ENCODE data around the gene THAP7. TPM values are rescaled to one million over a fixed set of nuclear protein-coding genes. Genes with fewer than 3 reads are reported as not detected.
A peak's percentile ranks its signal among the peaks of the same experiment; 100 is the strongest.

THAP7 gene
- total and polyA plus RNA-seq, 2 of the 13 experiments (the other 11 are each of a cell fraction or from before 2014, with no cell fraction given): 13.0 to 25.5 TPM

- no peaks in the 10 kb centered on the region for H3K36me3 ChIP-seq (replicated peaks in 1 of 2; ENCODE audit: control insufficient read depth in 1 of 2, insufficient read depth in 2 of 2, low read length in 2 of 2)
- 91% methylated on average over 2 of the region's 10 CpGs for WGBS (ENCODE audit: low lambda C conversion rate)
Measured at GRCh38 chr22:21022507-21022906, 20.6 kb upstream of the THAP7 start.

More at GRCh38 chr22:21022507-21022906, 20.6 kb upstream of the THAP7 start:
- TF ChIP-seq, protein P1, sequence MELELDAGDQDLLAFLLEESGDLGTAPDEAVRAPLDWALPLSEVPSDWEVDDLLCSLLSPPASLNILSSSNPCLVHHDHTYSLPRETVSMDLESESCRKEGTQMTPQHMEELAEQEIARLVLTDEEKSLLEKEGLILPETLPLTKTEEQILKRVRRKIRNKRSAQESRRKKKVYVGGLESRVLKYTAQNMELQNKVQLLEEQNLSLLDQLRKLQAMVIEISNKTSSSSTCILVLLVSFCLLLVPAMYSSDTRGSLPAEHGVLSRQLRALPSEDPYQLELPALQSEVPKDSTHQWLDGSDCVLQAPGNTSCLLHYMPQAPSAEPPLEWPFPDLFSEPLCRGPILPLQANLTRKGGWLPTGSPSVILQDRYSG (CRISPR knock-in tag; IDR thresholded peaks at IDR 0.05): no peak
- no peak for TF ChIP-seq NCOA5 (CRISPR knock-in tag; IDR thresholded peaks at IDR 0.05)
- TF ChIP-seq ZNF350 (CRISPR knock-in tag; IDR thresholded peaks at IDR 0.05; ENCODE audit: borderline replicate concordance, low read depth): no peak
- no peak for TF ChIP-seq MED1 (CRISPR knock-in tag; IDR thresholded peaks at IDR 0.05)
- TF ChIP-seq KLF15 (CRISPR knock-in tag; IDR thresholded peaks at IDR 0.05; ENCODE audit: borderline replicate concordance): no peak
- TF ChIP-seq BHLHE40 (IDR thresholded peaks at IDR 0.05; ENCODE audit: low read length): no peak
- TF ChIP-seq FOXK2 (IDR thresholded peaks at IDR 0.05): no peak
- TF ChIP-seq ZNF558 (CRISPR knock-in tag; IDR thresholded peaks at IDR 0.05; ENCODE audit: borderline replicate concordance): no peak
- no peak for TF ChIP-seq IKZF1 (IDR thresholded peaks at IDR 0.05)
- TF ChIP-seq, protein P2, sequence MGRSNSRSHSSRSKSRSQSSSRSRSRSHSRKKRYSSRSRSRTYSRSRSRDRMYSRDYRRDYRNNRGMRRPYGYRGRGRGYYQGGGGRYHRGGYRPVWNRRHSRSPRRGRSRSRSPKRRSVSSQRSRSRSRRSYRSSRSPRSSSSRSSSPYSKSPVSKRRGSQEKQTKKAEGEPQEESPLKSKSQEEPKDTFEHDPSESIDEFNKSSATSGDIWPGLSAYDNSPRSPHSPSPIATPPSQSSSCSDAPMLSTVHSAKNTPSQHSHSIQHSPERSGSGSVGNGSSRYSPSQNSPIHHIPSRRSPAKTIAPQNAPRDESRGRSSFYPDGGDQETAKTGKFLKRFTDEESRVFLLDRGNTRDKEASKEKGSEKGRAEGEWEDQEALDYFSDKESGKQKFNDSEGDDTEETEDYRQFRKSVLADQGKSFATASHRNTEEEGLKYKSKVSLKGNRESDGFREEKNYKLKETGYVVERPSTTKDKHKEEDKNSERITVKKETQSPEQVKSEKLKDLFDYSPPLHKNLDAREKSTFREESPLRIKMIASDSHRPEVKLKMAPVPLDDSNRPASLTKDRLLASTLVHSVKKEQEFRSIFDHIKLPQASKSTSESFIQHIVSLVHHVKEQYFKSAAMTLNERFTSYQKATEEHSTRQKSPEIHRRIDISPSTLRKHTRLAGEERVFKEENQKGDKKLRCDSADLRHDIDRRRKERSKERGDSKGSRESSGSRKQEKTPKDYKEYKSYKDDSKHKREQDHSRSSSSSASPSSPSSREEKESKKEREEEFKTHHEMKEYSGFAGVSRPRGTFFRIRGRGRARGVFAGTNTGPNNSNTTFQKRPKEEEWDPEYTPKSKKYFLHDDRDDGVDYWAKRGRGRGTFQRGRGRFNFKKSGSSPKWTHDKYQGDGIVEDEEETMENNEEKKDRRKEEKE (IDR thresholded peaks at IDR 0.05): no peak
- TF ChIP-seq SP4 (CRISPR knock-in tag; IDR thresholded peaks at IDR 0.05): no peak
- TF ChIP-seq, protein P3, sequence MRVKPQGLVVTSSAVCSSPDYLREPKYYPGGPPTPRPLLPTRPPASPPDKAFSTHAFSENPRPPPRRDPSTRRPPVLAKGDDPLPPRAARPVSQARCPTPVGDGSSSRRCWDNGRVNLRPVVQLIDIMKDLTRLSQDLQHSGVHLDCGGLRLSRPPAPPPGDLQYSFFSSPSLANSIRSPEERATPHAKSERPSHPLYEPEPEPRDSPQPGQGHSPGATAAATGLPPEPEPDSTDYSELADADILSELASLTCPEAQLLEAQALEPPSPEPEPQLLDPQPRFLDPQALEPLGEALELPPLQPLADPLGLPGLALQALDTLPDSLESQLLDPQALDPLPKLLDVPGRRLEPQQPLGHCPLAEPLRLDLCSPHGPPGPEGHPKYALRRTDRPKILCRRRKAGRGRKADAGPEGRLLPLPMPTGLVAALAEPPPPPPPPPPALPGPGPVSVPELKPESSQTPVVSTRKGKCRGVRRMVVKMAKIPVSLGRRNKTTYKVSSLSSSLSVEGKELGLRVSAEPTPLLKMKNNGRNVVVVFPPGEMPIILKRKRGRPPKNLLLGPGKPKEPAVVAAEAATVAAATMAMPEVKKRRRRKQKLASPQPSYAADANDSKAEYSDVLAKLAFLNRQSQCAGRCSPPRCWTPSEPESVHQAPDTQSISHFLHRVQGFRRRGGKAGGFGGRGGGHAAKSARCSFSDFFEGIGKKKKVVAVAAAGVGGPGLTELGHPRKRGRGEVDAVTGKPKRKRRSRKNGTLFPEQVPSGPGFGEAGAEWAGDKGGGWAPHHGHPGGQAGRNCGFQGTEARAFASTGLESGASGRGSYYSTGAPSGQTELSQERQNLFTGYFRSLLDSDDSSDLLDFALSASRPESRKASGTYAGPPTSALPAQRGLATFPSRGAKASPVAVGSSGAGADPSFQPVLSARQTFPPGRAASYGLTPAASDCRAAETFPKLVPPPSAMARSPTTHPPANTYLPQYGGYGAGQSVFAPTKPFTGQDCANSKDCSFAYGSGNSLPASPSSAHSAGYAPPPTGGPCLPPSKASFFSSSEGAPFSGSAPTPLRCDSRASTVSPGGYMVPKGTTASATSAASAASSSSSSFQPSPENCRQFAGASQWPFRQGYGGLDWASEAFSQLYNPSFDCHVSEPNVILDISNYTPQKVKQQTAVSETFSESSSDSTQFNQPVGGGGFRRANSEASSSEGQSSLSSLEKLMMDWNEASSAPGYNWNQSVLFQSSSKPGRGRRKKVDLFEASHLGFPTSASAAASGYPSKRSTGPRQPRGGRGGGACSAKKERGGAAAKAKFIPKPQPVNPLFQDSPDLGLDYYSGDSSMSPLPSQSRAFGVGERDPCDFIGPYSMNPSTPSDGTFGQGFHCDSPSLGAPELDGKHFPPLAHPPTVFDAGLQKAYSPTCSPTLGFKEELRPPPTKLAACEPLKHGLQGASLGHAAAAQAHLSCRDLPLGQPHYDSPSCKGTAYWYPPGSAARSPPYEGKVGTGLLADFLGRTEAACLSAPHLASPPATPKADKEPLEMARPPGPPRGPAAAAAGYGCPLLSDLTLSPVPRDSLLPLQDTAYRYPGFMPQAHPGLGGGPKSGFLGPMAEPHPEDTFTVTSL (CRISPR knock-in tag; IDR thresholded peaks at IDR 0.05; ENCODE audit: borderline replicate concordance): no peak
- TF ChIP-seq ZNF619 (CRISPR knock-in tag; IDR thresholded peaks at IDR 0.05): no peak
- intact Hi-C loops (cut with micrococcal nuclease; ENCODE audit: unreplicated experiment): no loop called here
- ChIA-PET POLR2A (no interaction called here), CTCF (ENCODE audit: low intra/inter-chr PET ratio, low total read pairs) (no interaction called here)
- BruUV-seq (replicated peaks): no TSS peak
- peaks cover 4 to 41% of the 10 kb centered on the region in 2 experiments; a peak in 4 of 5 replicates for H3K27me3 ChIP-seq (ENCODE audit: control insufficient read depth in 1 of 2, insufficient read depth in 2 of 2, low read length in 2 of 2)
- DNase-seq (ENCODE audit: low spot score) (no peak), ATAC-seq (peak; percentile 13), FAIRE-seq (no peak)
- H3K4me2 ChIP-seq (ENCODE audit: low read depth, low read length): no peak overlapping the region
- no peak overlapping the region for H3K9ac ChIP-seq (ENCODE audit: insufficient read depth, low read depth, low read length)
- no peaks in the 10 kb centered on the region for H4K20me1 ChIP-seq (ENCODE audit: insufficient read depth, low read length)
- in situ Hi-C loops (cut with HindIII; ENCODE audit: extremely low pct_ligation_motif_present, low pct_unique_long_range_greater_than_20kb): no loop called here
- H3K4me3 ChIP-seq (replicated peaks in 1 of 3; ENCODE audit: insufficient read depth in 1 of 3, low read depth in 2 of 3, low read length in 3 of 3): no peak overlapping the region
- H3K27ac ChIP-seq (ENCODE audit: extremely low read length, insufficient read depth, low read length): no peak overlapping the region
- H3K9me3 ChIP-seq (ENCODE audit: low read length): no peaks in the 10 kb centered on the region
- H2AFZ ChIP-seq (ENCODE audit: low read length): no peak overlapping the region
- peaks cover 14% of the 10 kb centered on the region for H3K4me1 ChIP-seq (ENCODE audit: insufficient read depth, low read length)
- no peaks in the 10 kb centered on the region for H3K79me2 ChIP-seq (ENCODE audit: insufficient read depth, low read length)
